GM18511 (cell line): Measurements from ENCODE around the gene TRIM51.
"Not testable (repeated sequence)": the region's sequence is repeated elsewhere in the genome, so short reads cannot be mapped to it uniquely, and the experiment has no call there.

ENCODE experiments used
- ATAC-seq: cut with Tn5 transposase; IDR thresholded peaks from one replicate; pipeline ENCODE4 v1.9.1; 2021; ENCODE audit warnings: mild to moderate bottlenecking, moderate library complexity; ENCODE audit not compliant: unreplicated experiment

Gene TRIM51, protein sequence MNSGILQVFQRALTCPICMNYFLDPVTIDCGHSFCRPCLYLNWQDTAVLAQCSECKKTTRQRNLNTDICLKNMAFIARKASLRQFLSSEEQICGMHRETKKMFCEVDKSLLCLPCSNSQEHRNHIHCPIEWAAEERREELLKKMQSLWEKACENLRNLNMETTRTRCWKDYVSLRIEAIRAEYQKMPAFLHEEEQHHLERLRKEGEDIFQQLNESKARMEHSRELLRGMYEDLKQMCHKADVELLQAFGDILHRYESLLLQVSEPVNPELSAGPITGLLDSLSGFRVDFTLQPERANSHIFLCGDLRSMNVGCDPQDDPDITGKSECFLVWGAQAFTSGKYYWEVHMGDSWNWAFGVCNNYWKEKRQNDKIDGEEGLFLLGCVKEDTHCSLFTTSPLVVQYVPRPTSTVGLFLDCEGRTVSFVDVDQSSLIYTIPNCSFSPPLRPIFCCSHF

DNA sequence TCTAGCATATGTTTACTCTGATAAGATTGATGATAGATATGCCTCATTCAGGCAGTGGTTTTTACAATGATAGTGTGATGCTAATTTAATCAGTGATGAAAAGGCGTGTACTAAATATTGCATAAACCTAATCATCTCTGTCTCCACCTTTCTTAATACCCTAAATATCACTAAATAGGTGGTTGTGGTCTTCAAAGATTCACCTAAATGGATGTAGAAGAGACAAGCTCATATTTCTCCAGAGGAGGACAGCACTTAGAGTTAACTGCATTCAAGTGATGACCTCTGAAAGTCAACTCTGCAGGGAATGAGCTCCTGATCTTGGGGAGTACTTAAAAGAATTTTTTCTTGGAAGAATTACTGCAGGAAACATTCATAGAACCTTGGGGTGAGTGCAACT, at the start of gene TRIM51:
TRIM51 (plus strand) TSS at position 301 of the 400 bp plus-strand sequence. CDS start 2,132 bp downstream, outside the sequence.
- ATAC-seq = not testable (repeated sequence)

DNA sequence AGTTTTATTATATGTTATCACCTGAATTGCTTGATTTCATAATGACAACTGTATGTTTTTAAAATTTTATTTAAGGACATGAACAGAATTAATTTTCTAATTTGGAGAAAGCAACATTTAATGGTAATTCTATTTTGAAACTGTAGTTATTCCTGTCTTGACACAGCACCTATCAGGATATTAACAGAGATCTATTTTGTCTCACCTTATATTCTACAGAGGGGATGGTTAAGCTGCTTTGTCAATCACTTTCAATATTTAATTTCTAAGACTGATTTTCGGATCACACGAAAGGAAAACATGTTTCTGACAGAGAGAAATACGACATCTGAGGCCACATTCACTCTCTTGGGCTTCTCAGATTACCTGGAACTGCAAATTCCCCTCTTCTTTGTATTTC, 44.6 kb upstream of the TRIM51 start, which contains the start of gene OR5D16:
OR5D16 (plus strand) TSS at position 301 of the 400 bp plus-strand sequence; CDS start at position 301, 0 bp downstream.
- no peak for ATAC-seq

DNA sequence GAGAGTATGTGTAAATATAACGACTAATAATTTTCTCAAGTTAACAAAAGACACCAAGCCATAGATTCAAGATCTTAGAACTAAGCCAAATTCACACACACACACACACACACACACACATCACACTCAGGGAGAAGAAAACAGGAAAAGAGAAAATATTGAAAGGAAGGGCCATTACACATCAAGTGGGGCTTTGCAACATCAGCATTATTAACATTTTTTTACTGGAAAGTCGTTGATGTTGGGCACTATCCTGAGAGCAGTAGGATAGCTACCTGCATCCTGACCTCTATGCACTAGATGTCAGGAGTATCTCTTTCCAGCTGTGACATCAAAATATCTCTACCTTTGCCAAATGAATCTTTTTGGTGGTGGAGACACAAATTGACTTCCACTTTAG, 35.6 kb upstream of the TRIM51 start:
- ATAC-seq = no peak

DNA sequence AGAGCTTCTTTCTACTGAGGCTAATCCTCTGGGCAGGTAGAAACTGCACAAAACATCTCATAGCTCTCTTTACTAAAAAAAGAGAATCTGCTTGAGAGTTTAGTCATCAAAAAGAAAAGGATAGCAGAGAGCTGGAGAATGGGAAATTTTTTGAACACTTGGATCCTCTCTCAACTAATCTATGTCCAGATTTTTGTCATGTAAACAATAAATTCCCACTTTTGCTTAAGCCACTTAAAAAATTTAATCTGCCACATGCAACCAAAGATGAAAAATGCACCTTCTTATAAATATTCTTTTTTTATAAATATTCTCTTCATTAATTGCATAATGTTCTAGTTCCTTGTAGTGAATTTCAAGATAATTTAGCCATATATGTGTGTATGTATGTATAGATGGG, 34.1 kb upstream of the TRIM51 start:
- no peak for ATAC-seq

DNA sequence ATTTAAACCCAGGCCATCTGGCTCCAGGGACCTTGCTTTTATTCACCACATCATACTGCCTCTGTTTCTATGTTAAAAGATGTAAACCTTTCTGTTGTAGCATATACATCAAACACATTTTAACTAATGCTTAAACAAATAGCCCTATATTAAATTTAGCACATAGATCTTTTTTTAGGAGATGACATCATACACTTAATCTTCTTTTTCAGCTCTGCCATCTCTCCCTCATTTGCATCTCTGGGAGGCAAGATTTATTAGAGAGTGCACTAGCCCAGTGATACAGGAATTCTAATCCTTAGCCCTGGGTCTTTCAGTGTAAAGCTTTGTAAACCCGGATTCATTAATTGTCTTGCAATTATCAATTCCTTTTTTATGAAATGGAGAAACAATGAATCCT, 31.0 kb upstream of the TRIM51 start:
- no peak for ATAC-seq

DNA sequence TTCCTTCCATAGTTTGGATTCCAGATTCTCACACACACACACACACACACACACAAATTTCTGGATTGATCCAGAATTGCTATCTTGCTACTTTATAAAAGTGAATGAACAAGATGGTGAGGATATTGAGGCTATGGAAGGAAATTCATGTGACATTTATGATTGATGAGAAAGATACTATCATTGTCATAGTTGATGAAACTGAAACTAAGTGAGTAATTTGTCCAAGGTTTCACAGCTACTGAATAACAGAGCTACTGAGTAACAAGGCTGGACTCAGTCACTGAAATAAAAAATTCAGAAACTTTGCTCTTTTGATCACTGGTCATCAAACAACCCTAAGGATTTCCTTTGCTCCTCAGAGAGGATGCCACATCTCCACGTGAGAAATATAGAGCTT, 28.4 kb upstream of the TRIM51 start:
- no peak for ATAC-seq

DNA sequence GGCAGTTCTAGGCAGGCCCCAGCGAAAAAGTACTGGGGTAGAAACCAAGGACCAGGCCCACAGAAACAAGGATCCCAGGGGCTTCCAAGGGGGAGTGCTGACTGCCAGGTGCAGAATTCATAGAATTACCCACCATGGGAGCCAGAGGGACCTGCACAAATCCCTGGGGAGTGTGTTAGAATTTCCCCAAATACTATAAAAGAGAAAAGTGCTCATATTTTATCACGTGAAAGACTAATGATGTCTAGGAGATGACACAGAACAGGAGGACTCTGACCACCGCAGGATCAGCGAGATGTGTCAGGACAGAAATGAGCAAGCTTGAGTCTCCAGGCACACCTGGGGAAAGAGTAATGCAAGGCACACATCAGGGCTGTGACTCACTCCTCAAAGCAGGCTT, 15.7 kb upstream of the TRIM51 start:
- not testable (repeated sequence) for ATAC-seq

DNA sequence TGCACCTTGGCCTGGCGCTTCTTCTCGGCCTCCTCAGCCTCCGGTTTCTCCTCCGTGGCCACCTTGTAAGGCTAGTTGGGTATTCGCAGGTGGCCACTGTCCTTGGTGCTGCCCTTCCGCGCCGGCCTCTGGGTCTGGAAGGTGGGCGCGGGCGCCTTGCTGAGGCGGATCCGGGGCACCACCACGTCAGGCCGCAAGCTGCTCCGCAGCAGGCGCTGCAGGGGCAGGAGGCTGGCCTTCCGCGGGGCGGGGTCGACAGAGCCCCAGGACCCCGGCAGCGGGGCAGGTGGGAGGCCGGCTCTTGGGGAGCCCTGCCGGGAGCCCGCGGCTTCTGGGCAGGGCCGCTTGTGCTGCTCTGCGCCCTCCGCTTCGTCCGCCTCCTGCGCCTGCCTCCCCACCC, 10.4 kb upstream of the TRIM51 start:
- not testable (repeated sequence) for ATAC-seq

DNA sequence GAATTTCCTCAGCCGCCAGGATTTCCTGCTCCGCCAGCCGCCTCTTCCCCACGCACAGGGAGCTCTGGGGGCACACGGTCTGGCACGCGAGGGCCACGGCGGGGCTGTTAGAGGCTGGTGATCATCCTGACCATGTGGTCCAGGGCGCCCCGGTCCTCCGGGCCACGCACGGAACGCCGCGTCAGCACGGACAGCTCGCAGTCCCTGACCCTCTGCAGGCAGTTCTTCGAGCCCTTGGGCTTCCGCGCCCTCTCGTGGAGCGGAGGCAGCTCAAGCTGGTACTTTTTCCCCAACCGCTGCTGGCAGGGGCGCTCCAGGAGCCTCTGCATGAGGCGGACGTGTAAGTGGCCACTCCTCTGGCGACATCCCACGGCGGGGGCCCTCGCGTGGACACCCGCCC, 10.0 kb upstream of the TRIM51 start:
- ATAC-seq = not testable (repeated sequence)

DNA sequence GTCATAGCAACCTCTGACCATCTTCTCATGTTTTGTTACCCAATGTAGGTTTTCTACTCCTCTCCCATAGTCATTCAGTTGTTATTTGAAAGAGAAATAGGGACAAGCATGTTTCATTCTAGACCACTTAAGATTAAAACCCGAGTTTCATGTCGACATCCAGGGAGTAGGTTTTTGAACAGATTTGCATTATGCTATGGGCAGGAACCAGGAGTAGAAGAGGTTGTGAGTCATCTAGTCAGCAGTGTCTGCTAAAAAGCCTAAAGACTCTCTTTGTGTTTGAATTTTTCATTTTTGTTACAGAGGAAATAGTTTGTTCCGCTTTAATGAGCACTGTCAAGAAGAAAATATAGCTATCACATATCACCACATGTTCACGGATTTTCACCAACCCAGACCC, 1.9 kb downstream of the TRIM51 start:
- not testable (repeated sequence) for ATAC-seq

DNA sequence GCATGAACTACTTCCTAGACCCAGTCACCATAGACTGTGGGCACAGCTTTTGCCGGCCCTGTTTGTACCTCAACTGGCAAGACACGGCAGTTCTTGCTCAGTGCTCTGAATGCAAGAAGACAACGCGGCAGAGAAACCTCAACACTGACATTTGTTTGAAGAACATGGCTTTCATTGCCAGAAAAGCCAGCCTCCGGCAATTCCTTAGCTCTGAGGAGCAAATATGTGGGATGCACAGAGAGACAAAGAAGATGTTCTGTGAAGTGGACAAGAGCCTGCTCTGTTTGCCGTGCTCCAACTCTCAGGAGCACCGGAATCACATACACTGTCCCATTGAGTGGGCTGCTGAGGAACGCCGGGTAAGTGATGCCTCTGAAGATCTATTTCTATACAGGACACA, 2.4 kb downstream of the TRIM51 start:
- ATAC-seq = not testable (repeated sequence)

DNA sequence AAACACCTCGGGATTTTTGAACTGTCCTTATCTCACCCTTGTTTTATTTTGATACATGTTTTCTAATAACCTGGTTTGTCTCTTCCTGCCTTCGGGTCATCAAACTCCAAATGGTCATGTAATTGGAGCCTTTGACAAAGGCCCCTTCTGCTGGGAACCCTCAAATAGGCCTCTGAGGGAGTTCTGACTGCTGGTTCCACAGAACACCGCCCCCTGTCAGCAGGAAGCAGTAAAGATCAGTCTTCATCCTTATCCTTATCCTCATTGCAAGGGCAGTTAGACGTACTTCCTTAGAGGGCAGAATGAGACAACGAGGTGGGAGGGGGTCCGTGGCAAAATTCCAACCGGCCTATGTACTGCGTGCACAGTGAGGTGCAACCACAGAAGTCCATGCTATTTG, 12.1 kb downstream of the TRIM51 start:
- no peak for ATAC-seq

DNA sequence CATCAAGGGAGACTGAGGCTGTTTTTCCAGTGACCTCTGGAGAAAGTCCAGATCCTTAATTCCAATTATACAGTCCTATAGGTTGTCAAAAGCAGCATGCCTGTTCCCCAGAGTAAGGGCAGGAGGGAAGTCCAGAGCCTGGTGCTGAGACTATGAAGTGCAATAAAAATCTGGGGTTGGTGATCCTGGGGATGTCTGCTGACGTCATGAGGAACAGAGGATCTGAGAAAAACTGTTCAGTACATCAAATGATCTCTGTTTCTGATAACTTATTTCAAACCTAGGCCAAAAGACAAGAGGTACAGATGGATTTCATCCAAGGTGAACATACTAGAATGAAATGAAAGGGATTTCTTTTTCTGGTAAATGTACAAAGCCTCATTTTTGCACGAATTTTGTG, 19.2 kb downstream of the TRIM51 start:
- no peak for ATAC-seq

DNA sequence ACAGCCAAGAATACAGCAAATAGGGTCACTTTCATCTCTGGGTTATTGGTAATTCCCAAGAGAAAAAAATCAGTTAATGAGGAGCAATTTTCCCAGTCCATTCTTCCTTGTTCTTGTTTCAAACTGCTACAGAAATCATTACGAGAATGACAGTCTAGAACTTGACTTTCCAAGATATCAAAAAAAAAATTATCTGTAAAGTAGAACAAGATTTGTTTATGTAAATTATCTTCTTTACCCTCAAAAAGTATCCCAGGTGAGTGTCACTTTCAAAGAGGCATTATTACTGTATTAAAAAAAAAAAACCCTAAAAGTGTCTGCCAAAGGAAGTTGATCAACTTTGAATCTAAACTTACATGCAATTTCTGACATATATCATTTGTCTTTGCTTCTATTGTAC, 31.4 kb downstream of the TRIM51 start, which contains the start of gene OR5W2:
OR5W2 (minus strand) TSS at position 101 of the 400 bp plus-strand sequence; CDS start at position 101, 0 bp downstream.
- ATAC-seq = no peak

DNA sequence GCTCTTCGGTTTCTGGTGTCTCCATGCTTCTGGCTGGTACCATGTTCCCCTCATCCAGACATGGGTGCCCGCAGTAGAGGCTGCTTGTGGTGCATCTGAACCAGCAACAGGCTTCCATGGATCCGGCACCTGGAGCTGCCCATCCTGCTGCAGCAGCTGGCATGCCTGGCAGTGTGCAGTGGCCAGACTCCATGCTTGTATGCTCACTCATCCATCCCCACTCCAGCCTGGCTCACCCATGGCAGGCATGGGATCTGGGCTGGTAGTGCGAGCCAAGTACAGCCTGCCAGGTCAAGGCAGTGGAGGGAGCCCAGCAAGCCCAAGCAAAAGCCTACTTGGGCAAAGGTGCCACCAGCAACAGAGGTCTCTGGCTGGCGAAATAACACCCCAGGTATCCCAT, 37.4 kb downstream of the TRIM51 start:
- ATAC-seq = no peak

DNA sequence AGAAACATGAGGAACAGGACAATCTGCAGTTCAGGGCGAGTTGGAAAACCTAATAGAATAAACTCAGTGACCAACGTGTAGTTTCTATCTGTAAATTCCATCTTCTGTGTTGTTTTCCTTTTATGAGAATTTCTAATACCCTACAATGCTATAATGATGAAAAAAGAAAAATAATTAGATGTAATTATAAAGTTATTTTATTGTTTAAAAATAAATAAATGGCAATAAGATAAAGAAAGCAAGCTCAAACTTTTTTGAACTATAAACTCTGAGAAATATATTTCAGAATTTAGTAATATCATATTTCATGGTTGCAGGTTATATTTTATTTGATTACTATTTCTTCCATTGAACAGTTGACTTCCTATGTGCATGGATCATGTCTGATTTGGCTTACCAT, 53.2 kb downstream of the TRIM51 start, which contains the start of gene OR5I1:
OR5I1 (minus strand) TSS at position 101 of the 400 bp plus-strand sequence; CDS start at position 101, 0 bp downstream.
- no peak for ATAC-seq
